K562 (cell line): Measurements from ENCODE around the gene USP37.

Source experiments
- CBFA2T3 ChIP-seq: fragments of 450-650 bp; IDR thresholded peaks from 2 replicates; pipeline ENCODE4 v1.6.1; 2017
- CEBPB ChIP-seq: fragments of 450-650 bp; IDR thresholded peaks from 2 replicates; pipeline ENCODE4 v1.6.1; 2016; ENCODE audit warnings: missing genetic modification characterization, missing compliant biosample characterization
- POLR2A ChIP-seq: fragments of 450-650 bp; conservative IDR thresholded peaks from 2 replicates; pipeline ENCODE4 v1.6.1; 2016
- POLR2G ChIP-seq: fragments of 200-400 bp; formaldehyde crosslinking; IDR thresholded peaks from 2 replicates; pipeline ENCODE4 v1.6.1; 2017; ENCODE audit warnings: low read depth, mild to moderate bottlenecking, antibody characterized with exemption, low read length, moderate library complexity
- SP1 ChIP-seq: sonication (generic); formaldehyde crosslinking; IDR thresholded peaks from 2 replicates; pipeline ENCODE4 v1.8.1; 2022; ENCODE audit warnings: mild to moderate bottlenecking, missing genetic modification reagents
- ZNF707 ChIP-seq: fragments of 250-450 bp; sonication (Bioruptor Pico); conservative IDR thresholded peaks from 2 replicates; pipeline ENCODE4 v1.8.0; 2022; ENCODE audit warnings: inconsistent platforms, mild to moderate bottlenecking, moderate library complexity
- TF ChIP-seq, protein P1 (sequence below): fragments of 450-650 bp; IDR thresholded peaks from one replicate; pipeline ENCODE4 v1.6.1; 2018; ENCODE audit warnings: mild to moderate bottlenecking, moderate library complexity; ENCODE audit not compliant: partially characterized antibody

DNA sequence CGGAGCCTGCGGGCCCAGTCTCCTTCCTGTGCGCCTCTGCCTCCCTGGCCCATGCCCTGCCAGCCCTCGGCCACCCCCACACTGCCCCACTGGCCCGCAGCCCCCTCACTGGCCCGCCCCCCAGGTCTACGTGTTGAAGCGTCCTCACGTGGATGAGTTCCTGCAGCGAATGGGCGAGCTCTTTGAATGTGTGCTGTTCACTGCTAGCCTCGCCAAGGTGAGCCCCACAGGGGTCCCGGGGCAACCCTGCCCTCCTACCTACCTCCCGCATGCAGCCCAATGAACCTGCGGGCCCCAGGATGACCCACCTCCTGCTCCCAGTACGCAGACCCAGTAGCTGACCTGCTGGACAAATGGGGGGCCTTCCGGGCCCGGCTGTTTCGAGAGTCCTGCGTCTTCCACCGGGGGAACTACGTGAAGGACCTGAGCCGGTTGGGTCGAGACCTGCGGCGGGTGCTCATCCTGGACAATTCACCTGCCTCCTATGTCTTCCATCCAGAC, 165.2 kb downstream of the USP37 start:
- TF ChIP-seq POLR2A (no peak), SP1 (CRISPR knock-in tag) (no peak), CBFA2T3 (no peak), CEBPB (tag) (no peak), POLR2G (peak; percentile 45; the same call in 1 of the 2 replicates), ZNF707 (CRISPR knock-in tag) (no peak)
- TF ChIP-seq, protein P1, sequence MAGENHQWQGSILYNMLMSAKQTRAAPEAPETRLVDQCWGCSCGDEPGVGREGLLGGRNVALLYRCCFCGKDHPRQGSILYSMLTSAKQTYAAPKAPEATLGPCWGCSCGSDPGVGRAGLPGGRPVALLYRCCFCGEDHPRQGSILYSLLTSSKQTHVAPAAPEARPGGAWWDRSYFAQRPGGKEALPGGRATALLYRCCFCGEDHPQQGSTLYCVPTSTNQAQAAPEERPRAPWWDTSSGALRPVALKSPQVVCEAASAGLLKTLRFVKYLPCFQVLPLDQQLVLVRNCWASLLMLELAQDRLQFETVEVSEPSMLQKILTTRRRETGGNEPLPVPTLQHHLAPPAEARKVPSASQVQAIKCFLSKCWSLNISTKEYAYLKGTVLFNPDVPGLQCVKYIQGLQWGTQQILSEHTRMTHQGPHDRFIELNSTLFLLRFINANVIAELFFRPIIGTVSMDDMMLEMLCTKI = no peak
